Endodermal cell (in vitro differentiated cells): Measurements from ENCODE around the gene GPR39. TPM values are rescaled to one million over a fixed set of nuclear protein-coding genes. Genes with fewer than 3 reads are reported as not detected.

Experiments
- DNase-seq: peaks from one replicate; pipeline ENCODE4 v3.0.0-alpha.2; 2017
- H3K27ac ChIP-seq: 2 replicates; pipeline ENCODE4 v1.5.1; 2013; ENCODE audit warnings: mild to moderate bottlenecking, low read depth, low read length, moderate library complexity
- H3K27me3 ChIP-seq: 2 replicates; pipeline ENCODE4 v1.6.1; 2013; ENCODE audit warnings: mild to moderate bottlenecking, low read length, moderate library complexity; ENCODE audit not compliant: insufficient read depth, control insufficient read depth, poor library complexity, severe bottlenecking
- H3K36me3 ChIP-seq: 2 replicates; pipeline ENCODE4 v1.7.0; 2013; ENCODE audit warnings: mild to moderate bottlenecking, low read length, moderate library complexity; ENCODE audit not compliant: control insufficient read depth, insufficient read depth
- H3K4me1 ChIP-seq: one replicate; pipeline ENCODE4 v1.7.0; 2013; ENCODE audit warnings: low read length; ENCODE audit not compliant: control insufficient read depth, insufficient read depth
- H3K4me3 ChIP-seq: 2 replicates; pipeline ENCODE4 v1.5.1; 2013; ENCODE audit warnings: mild to moderate bottlenecking, low read length, moderate library complexity
- H3K9ac ChIP-seq: 2 replicates; pipeline ENCODE4 v1.6.1; 2013; ENCODE audit warnings: mild to moderate bottlenecking, low read length, moderate library complexity; ENCODE audit not compliant: poor library complexity, severe bottlenecking; ENCODE audit errors: extremely low read depth
- H3K9me3 ChIP-seq: 2 replicates; pipeline ENCODE4 v1.6.1; 2013; ENCODE audit warnings: mild to moderate bottlenecking, low read length, moderate library complexity; ENCODE audit not compliant: control insufficient read depth
- H3K27ac Mint-ChIP-seq: 2 replicates; pipeline ENCODE4 v1.8.0; 2020; ENCODE audit warnings: mixed read lengths
- H3K27me3 Mint-ChIP-seq: 2 replicates; pipeline ENCODE4 v1.8.0; 2021; ENCODE audit warnings: mild to moderate bottlenecking, mixed read lengths; ENCODE audit not compliant: insufficient read depth
- H3K36me3 Mint-ChIP-seq: 2 replicates; pipeline ENCODE4 v1.8.0; 2020; ENCODE audit warnings: low read depth, mixed read lengths
- H3K4me1 Mint-ChIP-seq: 2 replicates; pipeline ENCODE4 v1.8.0; 2020; ENCODE audit warnings: mixed read lengths
- H3K4me3 Mint-ChIP-seq: 2 replicates; pipeline ENCODE4 v1.8.0; 2020; ENCODE audit warnings: mild to moderate bottlenecking, moderate library complexity, mixed read lengths
- H3K9me3 Mint-ChIP-seq: 2 replicates; pipeline ENCODE4 v1.8.0; 2020; ENCODE audit warnings: mild to moderate bottlenecking, mixed read lengths
- WGBS, 2 experiments: methylation state at CpG; one replicate each; pipeline versions ENCODE4 v1.1.5 to v1.1.7; 2013; ENCODE audit warnings: missing lambda C conversion rate in 2 of 2, mixed read lengths in 1 of 2; ENCODE audit not compliant: insufficient coverage in 1 of 2, insufficient read length in 1 of 2; 5-methylcytosine and 5-hydroxymethylcytosine counted together
- total RNA-seq, 2 donors: library from RNA; stranded (reverse); fragmentation: NEBNext Ultra II Directional in 1 of 2; extraction: Animal tissue kit (Norgen Biotek cat#: 25700) in 1 of 2; gene quantifications; 2 replicates in 1 of 2; 3 replicates in 1 of 2; pipeline ENCODE4 v1.2.1, GENCODE V29; 2021
- TF ChIP-seq, protein P1 (sequence below): fragments of 200-600 bp; sonication (generic); conservative IDR thresholded peaks from 2 replicates; pipeline ENCODE4 v1.5.0; 2021; ENCODE audit warnings: antibody characterized with exemption, mild to moderate bottlenecking

Gene GPR39
- total RNA-seq, 2 donors from 2014 or later: 9.4 to 14.6 TPM

DNA sequence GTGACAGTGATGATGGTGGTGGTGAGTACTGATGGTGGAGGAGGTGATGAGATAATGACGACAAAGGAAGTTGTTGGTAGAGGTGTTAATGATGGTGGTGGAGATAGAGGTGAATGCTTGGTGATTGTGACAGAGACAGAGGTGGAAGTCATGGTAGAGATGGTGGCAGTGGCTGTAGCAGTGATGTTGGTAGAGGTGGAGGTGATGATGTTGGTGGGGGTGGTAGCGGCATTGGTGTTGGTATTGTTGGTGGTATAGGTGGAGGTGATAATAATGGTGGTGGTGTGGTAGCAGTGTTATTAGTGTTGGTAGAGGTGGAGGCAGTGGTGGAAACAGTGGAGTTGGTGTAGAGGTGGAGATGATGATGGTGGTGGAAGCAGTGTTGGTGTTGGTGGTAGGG, 217.0 kb downstream of the GPR39 start:
- Histone ChIP-seq H3K27me3 (no peaks in the 10 kb centered on the region), H3K36me3 (no peaks in the 10 kb centered on the region), H3K4me3 (no peak overlapping the region), H3K9me3 (no peaks in the 10 kb centered on the region), H3K9ac (no peak overlapping the region), H3K4me1 (peaks cover 2% of the 10 kb centered on the region), H3K27ac (no peak overlapping the region)
- TF ChIP-seq, protein P1, sequence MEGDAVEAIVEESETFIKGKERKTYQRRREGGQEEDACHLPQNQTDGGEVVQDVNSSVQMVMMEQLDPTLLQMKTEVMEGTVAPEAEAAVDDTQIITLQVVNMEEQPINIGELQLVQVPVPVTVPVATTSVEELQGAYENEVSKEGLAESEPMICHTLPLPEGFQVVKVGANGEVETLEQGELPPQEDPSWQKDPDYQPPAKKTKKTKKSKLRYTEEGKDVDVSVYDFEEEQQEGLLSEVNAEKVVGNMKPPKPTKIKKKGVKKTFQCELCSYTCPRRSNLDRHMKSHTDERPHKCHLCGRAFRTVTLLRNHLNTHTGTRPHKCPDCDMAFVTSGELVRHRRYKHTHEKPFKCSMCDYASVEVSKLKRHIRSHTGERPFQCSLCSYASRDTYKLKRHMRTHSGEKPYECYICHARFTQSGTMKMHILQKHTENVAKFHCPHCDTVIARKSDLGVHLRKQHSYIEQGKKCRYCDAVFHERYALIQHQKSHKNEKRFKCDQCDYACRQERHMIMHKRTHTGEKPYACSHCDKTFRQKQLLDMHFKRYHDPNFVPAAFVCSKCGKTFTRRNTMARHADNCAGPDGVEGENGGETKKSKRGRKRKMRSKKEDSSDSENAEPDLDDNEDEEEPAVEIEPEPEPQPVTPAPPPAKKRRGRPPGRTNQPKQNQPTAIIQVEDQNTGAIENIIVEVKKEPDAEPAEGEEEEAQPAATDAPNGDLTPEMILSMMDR: no peak
- DNase-seq: no peak
- H3K9me3 Mint-ChIP-seq: no peaks in the 10 kb centered on the region
- H3K36me3 Mint-ChIP-seq: no peaks in the 10 kb centered on the region
- WGBS, 2 experiments: 89 to 100% methylated on average over 2 of the region's 2 CpGs
- H3K27ac Mint-ChIP-seq: no peak overlapping the region
- peaks cover 16% of the 10 kb centered on the region for H3K4me1 Mint-ChIP-seq
- no peak overlapping the region for H3K4me3 Mint-ChIP-seq
- no peaks in the 10 kb centered on the region for H3K27me3 Mint-ChIP-seq

DNA sequence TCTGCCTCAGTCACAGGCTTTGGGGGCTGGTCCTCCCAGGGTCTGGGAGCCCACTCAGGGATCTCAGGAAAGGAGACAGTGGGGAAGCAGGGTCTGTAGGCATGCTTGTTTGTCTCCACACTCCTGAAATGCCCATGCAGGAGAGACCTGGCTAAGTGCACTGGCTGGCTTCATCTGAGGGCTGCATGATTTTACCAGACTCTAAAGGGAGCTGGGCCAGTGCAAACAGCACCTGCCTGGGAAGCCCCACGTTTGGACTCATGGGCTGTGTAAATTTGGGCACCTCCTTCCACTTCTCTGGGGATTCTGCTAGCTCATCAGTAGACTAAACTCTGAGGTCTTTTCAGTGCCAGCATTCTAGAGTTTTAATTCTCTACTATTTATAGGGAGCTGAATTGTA, 219.7 kb downstream of the GPR39 start:
- no peaks in the 10 kb centered on the region for H3K36me3 ChIP-seq
- no peak for DNase-seq
- no peaks in the 10 kb centered on the region for H3K27me3 Mint-ChIP-seq
- TF ChIP-seq, protein P1: no peak
- no peaks in the 10 kb centered on the region for H3K9me3 Mint-ChIP-seq
- no peak overlapping the region for H3K27ac Mint-ChIP-seq
- H3K27me3 ChIP-seq: no peaks in the 10 kb centered on the region
- H3K9ac ChIP-seq: no peak overlapping the region
- H3K36me3 Mint-ChIP-seq: no peaks in the 10 kb centered on the region
- WGBS, 2 experiments: 76 to 83% methylated on average over 1 of the region's 1 CpG
- no peak overlapping the region for H3K4me3 Mint-ChIP-seq
- no peaks in the 10 kb centered on the region for H3K9me3 ChIP-seq
- no peak overlapping the region for H3K4me3 ChIP-seq
- no peak overlapping the region for H3K27ac ChIP-seq
- H3K4me1 Mint-ChIP-seq: peaks cover 14% of the 10 kb centered on the region
- H3K4me1 ChIP-seq: peaks cover 5% of the 10 kb centered on the region

DNA sequence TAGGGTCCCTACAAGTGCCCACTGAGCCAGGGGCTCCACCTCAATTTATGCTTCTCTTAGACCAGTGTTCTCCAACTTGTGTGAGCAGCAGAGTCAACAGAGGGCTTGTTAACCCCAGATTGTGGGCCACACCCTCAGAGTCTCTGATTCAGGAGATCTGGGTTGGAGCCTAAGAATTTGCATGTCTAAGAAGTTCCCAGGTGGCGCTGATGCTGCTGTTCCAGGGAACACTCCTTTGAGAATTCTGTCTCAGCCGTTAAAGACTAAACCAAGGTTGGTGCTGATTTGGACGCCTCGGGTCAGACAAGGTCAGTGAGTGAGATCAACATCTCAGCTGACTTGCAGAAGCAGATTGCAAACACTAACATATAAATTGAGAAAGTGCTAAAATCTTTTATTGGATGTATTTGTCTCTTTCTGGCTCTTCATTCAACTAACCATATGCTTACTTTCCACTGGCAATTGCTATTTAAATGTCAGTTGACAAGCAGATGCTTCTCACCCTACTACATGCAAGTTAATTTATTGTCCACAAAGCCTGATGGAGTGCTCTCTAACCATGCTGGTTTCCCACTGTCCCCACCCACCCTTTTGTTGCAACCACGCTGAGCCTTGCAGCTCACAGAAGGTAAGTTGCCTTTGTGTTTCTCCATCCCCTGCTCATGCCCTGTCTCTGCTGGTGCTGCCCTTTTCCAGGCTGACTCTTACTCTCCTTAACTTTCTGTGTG, 221.9 kb downstream of the GPR39 start:
- no peak for DNase-seq
- H3K27ac Mint-ChIP-seq: no peak overlapping the region
- no peak overlapping the region for H3K4me3 Mint-ChIP-seq

More for the DNA sequence above, 221.9 kb downstream of the GPR39 start:
- no peaks in the 10 kb centered on the region for H3K27me3 Mint-ChIP-seq
- Histone ChIP-seq H3K4me3 (no peak overlapping the region), H3K36me3 (no peaks in the 10 kb centered on the region), H3K4me1 (peaks cover 13% of the 10 kb centered on the region), H3K9me3 (no peaks in the 10 kb centered on the region), H3K27me3 (no peaks in the 10 kb centered on the region), H3K27ac (peak overlapping the region; percentile 14), H3K9ac (no peak overlapping the region)
- H3K9me3 Mint-ChIP-seq: no peaks in the 10 kb centered on the region
- WGBS, 2 experiments: 70 to 93% methylated on average over 3 to 5 of the region's 5 CpGs
- H3K4me1 Mint-ChIP-seq: peaks cover 13% of the 10 kb centered on the region
- TF ChIP-seq, protein P1: no peak
- H3K36me3 Mint-ChIP-seq: no peaks in the 10 kb centered on the region
